ENCODE measurements around the gene COP1. TPM values are rescaled to one million over a fixed set of nuclear protein-coding genes. Genes with fewer than 3 reads are reported as not detected.

COP1 gene
- total and polyA plus RNA-seq, 2 of the 13 experiments (the other 11 are each of a cell fraction or from before 2014, with no cell fraction given), result 20.5 to 51.3 TPM

GRCh38 chr1:176195547-176195946 is 11.5 kb downstream of the COP1 start:
- BruUV-seq (replicated peaks), result no TSS peak
- no peak overlapping the region for H3K27ac ChIP-seq (ENCODE audit: extremely low read length, insufficient read depth, low read length)
- in situ Hi-C loops (cut with HindIII; ENCODE audit: extremely low pct_ligation_motif_present, low pct_unique_long_range_greater_than_20kb) (no loop called here), intact Hi-C loops (cut with micrococcal nuclease; ENCODE audit: unreplicated experiment) (no loop called here)
- H3K4me2 ChIP-seq (ENCODE audit: low read depth, low read length), result no peak overlapping the region
- H3K9ac ChIP-seq (ENCODE audit: insufficient read depth, low read depth, low read length), result no peak overlapping the region
- H2AFZ ChIP-seq (ENCODE audit: low read length), result no peak overlapping the region
- H3K9me3 ChIP-seq (ENCODE audit: low read length), result no peaks in the 10 kb centered on the region
- ChIA-PET POLR2A (interaction anchor here (1.2 kb wide), 1 partner anchor 12 kb away, joined by 3 read pairs; no protein-coding TSS in a partner anchor), CTCF (ENCODE audit: low intra/inter-chr PET ratio, low total read pairs) (no interaction called here)
- no peak for DNase-seq (ENCODE audit: low spot score)
- no peak for FAIRE-seq
- no peaks in the 10 kb centered on the region for H3K36me3 ChIP-seq (replicated peaks in 1 of 2; ENCODE audit: control insufficient read depth in 1 of 2, insufficient read depth in 2 of 2, low read length in 2 of 2)
- no peak overlapping the region for H3K4me3 ChIP-seq (replicated peaks in 1 of 3; ENCODE audit: insufficient read depth in 1 of 3, low read depth in 2 of 3, low read length in 3 of 3)
- H3K27me3 ChIP-seq (ENCODE audit: control insufficient read depth in 1 of 2, insufficient read depth in 2 of 2, low read length in 2 of 2), result no peaks in the 10 kb centered on the region
- H4K20me1 ChIP-seq (ENCODE audit: insufficient read depth, low read length), result peaks cover 8% of the 10 kb centered on the region; the same call in 1 of the 2 replicates
- peaks cover 98% of the 10 kb centered on the region for H3K79me2 ChIP-seq (ENCODE audit: insufficient read depth, low read length)
- 97% methylated on average over 7 of the region's 7 CpGs for WGBS (ENCODE audit: low lambda C conversion rate)
- TF ChIP-seq KLF12 (CRISPR knock-in tag; IDR thresholded peaks at IDR 0.05; ENCODE audit: borderline replicate concordance) (no peak), RFX3 (CRISPR knock-in tag; IDR thresholded peaks at IDR 0.05) (no peak), ZNF251 (CRISPR knock-in tag; IDR thresholded peaks at IDR 0.05) (no peak), TP53 (CRISPR knock-in tag; conservative IDR thresholded peaks at IDR 0.05) (no peak), SALL2 (CRISPR knock-in tag; IDR thresholded peaks at IDR 0.05) (no peak), NCOA5 (CRISPR knock-in tag; IDR thresholded peaks at IDR 0.05) (no peak), ZNF652 (CRISPR knock-in tag; IDR thresholded peaks at IDR 0.05; ENCODE audit: borderline replicate concordance, low read depth) (no peak), ZSCAN12 (CRISPR knock-in tag; IDR thresholded peaks at IDR 0.05) (no peak), TERF1 (CRISPR knock-in tag; IDR thresholded peaks at IDR 0.05) (no peak), ZFYVE20 (CRISPR knock-in tag; IDR thresholded peaks at IDR 0.05; ENCODE audit: borderline replicate concordance, low read depth) (no peak), ZNF549 (CRISPR knock-in tag; IDR thresholded peaks at IDR 0.05) (no peak), MED8 (CRISPR knock-in tag; IDR thresholded peaks at IDR 0.05; ENCODE audit: insufficient replicate concordance) (no peak), ZKSCAN1 (IDR thresholded peaks at IDR 0.05; ENCODE audit: low read length) (no peak), CREM (IDR thresholded peaks at IDR 0.05) (no peak), CREM (CRISPR knock-in tag; IDR thresholded peaks at IDR 0.05) (no peak), ZNF781 (CRISPR knock-in tag; IDR thresholded peaks at IDR 0.05; ENCODE audit: borderline replicate concordance, not compliant biosample characterization) (no peak), ZBTB1 (CRISPR knock-in tag; IDR thresholded peaks at IDR 0.05; ENCODE audit: borderline replicate concordance) (no peak)
- TF ChIP-seq, protein P1, sequence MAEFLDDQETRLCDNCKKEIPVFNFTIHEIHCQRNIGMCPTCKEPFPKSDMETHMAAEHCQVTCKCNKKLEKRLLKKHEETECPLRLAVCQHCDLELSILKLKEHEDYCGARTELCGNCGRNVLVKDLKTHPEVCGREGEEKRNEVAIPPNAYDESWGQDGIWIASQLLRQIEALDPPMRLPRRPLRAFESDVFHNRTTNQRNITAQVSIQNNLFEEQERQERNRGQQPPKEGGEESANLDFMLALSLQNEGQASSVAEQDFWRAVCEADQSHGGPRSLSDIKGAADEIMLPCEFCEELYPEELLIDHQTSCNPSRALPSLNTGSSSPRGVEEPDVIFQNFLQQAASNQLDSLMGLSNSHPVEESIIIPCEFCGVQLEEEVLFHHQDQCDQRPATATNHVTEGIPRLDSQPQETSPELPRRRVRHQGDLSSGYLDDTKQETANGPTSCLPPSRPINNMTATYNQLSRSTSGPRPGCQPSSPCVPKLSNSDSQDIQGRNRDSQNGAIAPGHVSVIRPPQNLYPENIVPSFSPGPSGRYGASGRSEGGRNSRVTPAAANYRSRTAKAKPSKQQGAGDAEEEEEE (CRISPR knock-in tag; IDR thresholded peaks at IDR 0.05; ENCODE audit: borderline replicate concordance), result no peak
- TF ChIP-seq, protein P2, sequence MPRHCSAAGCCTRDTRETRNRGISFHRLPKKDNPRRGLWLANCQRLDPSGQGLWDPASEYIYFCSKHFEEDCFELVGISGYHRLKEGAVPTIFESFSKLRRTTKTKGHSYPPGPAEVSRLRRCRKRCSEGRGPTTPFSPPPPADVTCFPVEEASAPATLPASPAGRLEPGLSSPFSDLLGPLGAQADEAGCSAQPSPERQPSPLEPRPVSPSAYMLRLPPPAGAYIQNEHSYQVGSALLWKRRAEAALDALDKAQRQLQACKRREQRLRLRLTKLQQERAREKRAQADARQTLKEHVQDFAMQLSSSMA (CRISPR knock-in tag; IDR thresholded peaks at IDR 0.05), result no peak
- TF ChIP-seq, protein P3, sequence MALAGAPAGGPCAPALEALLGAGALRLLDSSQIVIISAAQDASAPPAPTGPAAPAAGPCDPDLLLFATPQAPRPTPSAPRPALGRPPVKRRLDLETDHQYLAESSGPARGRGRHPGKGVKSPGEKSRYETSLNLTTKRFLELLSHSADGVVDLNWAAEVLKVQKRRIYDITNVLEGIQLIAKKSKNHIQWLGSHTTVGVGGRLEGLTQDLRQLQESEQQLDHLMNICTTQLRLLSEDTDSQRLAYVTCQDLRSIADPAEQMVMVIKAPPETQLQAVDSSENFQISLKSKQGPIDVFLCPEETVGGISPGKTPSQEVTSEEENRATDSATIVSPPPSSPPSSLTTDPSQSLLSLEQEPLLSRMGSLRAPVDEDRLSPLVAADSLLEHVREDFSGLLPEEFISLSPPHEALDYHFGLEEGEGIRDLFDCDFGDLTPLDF (CRISPR knock-in tag; IDR thresholded peaks at IDR 0.05), result no peak
- peaks cover 10% of the 10 kb centered on the region for H3K4me1 ChIP-seq (ENCODE audit: insufficient read depth, low read length)
- ATAC-seq, result no peak

Measured in HepG2 (cell line).